Smooth muscle cell (in vitro differentiated cells): ENCODE data around the gene PARP6. TPM values are rescaled to one million over a fixed set of nuclear protein-coding genes. Genes with fewer than 3 reads are reported as not detected.

Experiments used
- DNase-seq: peaks from one replicate; lab custom pipeline; 2025; ENCODE audit not compliant: unreplicated experiment; lab: John Stamatoyannopoulos, UW
- H2AFZ ChIP-seq: fragments of 200-600 bp; sonication (generic); 2 replicates; pipeline ENCODE4 v1.6.0; 2016; ENCODE audit warnings: antibody characterized with exemption, low read depth, mild to moderate bottlenecking
- H3F3A ChIP-seq: fragments of 200-600 bp; sonication (generic); 2 replicates; pipeline ENCODE4 v1.6.0; 2017; ENCODE audit warnings: antibody characterized with exemption, low read depth
- H3K27ac ChIP-seq: fragments of 200-600 bp; sonication (generic); 2 replicates; pipeline ENCODE4 v1.5.1; 2016; ENCODE audit warnings: low read depth, mild to moderate bottlenecking
- H3K27me3 ChIP-seq: fragments of 200-600 bp; sonication (generic); 2 replicates; pipeline ENCODE4 v1.6.1; 2016; ENCODE audit warnings: low read depth, mild to moderate bottlenecking
- H3K36me3 ChIP-seq: fragments of 200-600 bp; sonication (generic); 2 replicates; pipeline ENCODE4 v1.5.1; 2016; ENCODE audit warnings: low read depth
- H3K4me1 ChIP-seq: fragments of 200-600 bp; sonication (generic); 2 replicates; pipeline ENCODE4 v1.5.1; 2016; ENCODE audit warnings: low read depth
- H3K4me2 ChIP-seq: fragments of 200-600 bp; sonication (generic); 2 replicates; pipeline ENCODE4 v1.6.0; 2016; ENCODE audit warnings: mild to moderate bottlenecking
- H3K4me3 ChIP-seq: fragments of 200-600 bp; sonication (generic); 2 replicates; pipeline ENCODE4 v1.5.1; 2016; ENCODE audit warnings: mild to moderate bottlenecking
- H3K79me2 ChIP-seq: fragments of 200-600 bp; sonication (generic); 2 replicates; pipeline ENCODE4 v1.6.0; 2016; ENCODE audit warnings: low read depth, mild to moderate bottlenecking
- H3K9ac ChIP-seq: fragments of 200-600 bp; sonication (generic); 2 replicates; pipeline ENCODE4 v1.6.0; 2016; ENCODE audit warnings: low read depth
- H3K9me3 ChIP-seq: fragments of 200-600 bp; sonication (generic); replicated peaks from 2 replicates; pipeline ENCODE4 v1.5.1; 2016; ENCODE audit warnings: low read depth
- H4K20me1 ChIP-seq: fragments of 200-600 bp; sonication (generic); 2 replicates; pipeline ENCODE4 v1.6.0; 2016; ENCODE audit warnings: low read depth
- CTCF ChIP-seq: fragments of 200-600 bp; sonication (generic); IDR thresholded peaks from 2 replicates; pipeline ENCODE4 v1.5.1; 2017; ENCODE audit warnings: borderline replicate concordance, mild to moderate bottlenecking, antibody characterized with exemption; ENCODE audit not compliant: insufficient read depth, poor library complexity, severe bottlenecking
- WGBS: methylation state at CpG from one replicate; pipeline ENCODE4 v1.1.7; 2016; ENCODE audit warnings: low lambda C conversion rate; 5-methylcytosine and 5-hydroxymethylcytosine counted together
- polyA plus RNA-seq: library from polyadenylated mRNA; unstranded; fragments of >200 nt; fragmentation: Nextera tagmentation; extraction: Ambion mirVana; gene quantifications from 2 replicates; pipeline ENCODE4 v1.2.1, GENCODE V29; 2016
- total RNA-seq: library from RNA; depleted of rRNA; stranded (reverse); fragments of >200 nt; gene quantifications from 2 replicates; pipeline ENCODE4 v1.2.3, GENCODE V29; 2014

PARP6 gene
- total and polyA plus RNA-seq, 2 experiments from 2014 or later, result 29.2 to 40.3 TPM

- H3K4me3 ChIP-seq, result no peak overlapping the region
- WGBS, result 91% methylated on average over 7 of the region's 7 CpGs
- H3K9me3 ChIP-seq, result no peaks in the 10 kb centered on the region
Observed at GRCh38 chr15:72304596-72304995, 32.2 kb upstream of the PARP6 start.

GRCh38 chr15:72302955-72303354 lies 30.6 kb upstream of the PARP6 start:
- no peaks in the 10 kb centered on the region for H3K79me2 ChIP-seq
- no peak overlapping the region for H3K9ac ChIP-seq
- H4K20me1 ChIP-seq, result no peaks in the 10 kb centered on the region
- no peak overlapping the region for H3K4me3 ChIP-seq
- no peak for DNase-seq
- no peak overlapping the region for H2AFZ ChIP-seq
- H3K9me3 ChIP-seq, result no peaks in the 10 kb centered on the region
- TF ChIP-seq CTCF, result no peak
- 32% methylated on average over 1 of the region's 1 CpG for WGBS
- H3K4me2 ChIP-seq, result no peak overlapping the region
- no peaks in the 10 kb centered on the region for H3K4me1 ChIP-seq
- H3K27ac ChIP-seq, result no peak overlapping the region
- no peaks in the 10 kb centered on the region for H3F3A ChIP-seq
- no peaks in the 10 kb centered on the region for H3K36me3 ChIP-seq
- H3K27me3 ChIP-seq, result peaks cover 14% of the 10 kb centered on the region

More at GRCh38 chr15:72304596-72304995, 32.2 kb upstream of the PARP6 start:
- no peak overlapping the region for H3K9ac ChIP-seq
- no peaks in the 10 kb centered on the region for H3K36me3 ChIP-seq
- no peak for TF ChIP-seq CTCF
- H2AFZ ChIP-seq, result no peak overlapping the region
- H4K20me1 ChIP-seq, result no peaks in the 10 kb centered on the region
- no peaks in the 10 kb centered on the region for H3K4me1 ChIP-seq
- H3K27ac ChIP-seq, result no peak overlapping the region
- no peaks in the 10 kb centered on the region for H3F3A ChIP-seq
- no peak overlapping the region for H3K4me2 ChIP-seq
- no peaks in the 10 kb centered on the region for H3K79me2 ChIP-seq
- no peak for DNase-seq
- H3K27me3 ChIP-seq, result peaks cover 3% of the 10 kb centered on the region

- DNase-seq, result no peak
- Histone ChIP-seq H3K79me2 (no peaks in the 10 kb centered on the region), H3K9ac (no peak overlapping the region), H3K4me3 (no peak overlapping the region), H3K27me3 (no peaks in the 10 kb centered on the region), H3K4me2 (no peak overlapping the region), H3K4me1 (no peaks in the 10 kb centered on the region), H2AFZ (no peak overlapping the region), H3K27ac (no peak overlapping the region), H3K9me3 (no peaks in the 10 kb centered on the region), H3K36me3 (no peaks in the 10 kb centered on the region), H3F3A (no peaks in the 10 kb centered on the region), H4K20me1 (no peaks in the 10 kb centered on the region)
- WGBS, result 92% methylated on average over 50 of the region's 52 CpGs
- TF ChIP-seq CTCF, result no peak
Observed at GRCh38 chr15:72289597-72290325, 17.4 kb upstream of the PARP6 start.
